ENCODE data around the gene C11orf21. TPM values are rescaled to one million over a fixed set of nuclear protein-coding genes. Genes with fewer than 3 reads are reported as not detected.
A peak's percentile ranks its signal among the peaks of the same experiment; 100 is the strongest.

C11orf21 gene
- total RNA-seq, 4 donors from 2014 or later, result 0.15 to 0.78 (median 0.42) TPM

GRCh38 chr11:2327032-2327431, 25.3 kb upstream of the C11orf21 start:
- TF ChIP-seq, protein P1, sequence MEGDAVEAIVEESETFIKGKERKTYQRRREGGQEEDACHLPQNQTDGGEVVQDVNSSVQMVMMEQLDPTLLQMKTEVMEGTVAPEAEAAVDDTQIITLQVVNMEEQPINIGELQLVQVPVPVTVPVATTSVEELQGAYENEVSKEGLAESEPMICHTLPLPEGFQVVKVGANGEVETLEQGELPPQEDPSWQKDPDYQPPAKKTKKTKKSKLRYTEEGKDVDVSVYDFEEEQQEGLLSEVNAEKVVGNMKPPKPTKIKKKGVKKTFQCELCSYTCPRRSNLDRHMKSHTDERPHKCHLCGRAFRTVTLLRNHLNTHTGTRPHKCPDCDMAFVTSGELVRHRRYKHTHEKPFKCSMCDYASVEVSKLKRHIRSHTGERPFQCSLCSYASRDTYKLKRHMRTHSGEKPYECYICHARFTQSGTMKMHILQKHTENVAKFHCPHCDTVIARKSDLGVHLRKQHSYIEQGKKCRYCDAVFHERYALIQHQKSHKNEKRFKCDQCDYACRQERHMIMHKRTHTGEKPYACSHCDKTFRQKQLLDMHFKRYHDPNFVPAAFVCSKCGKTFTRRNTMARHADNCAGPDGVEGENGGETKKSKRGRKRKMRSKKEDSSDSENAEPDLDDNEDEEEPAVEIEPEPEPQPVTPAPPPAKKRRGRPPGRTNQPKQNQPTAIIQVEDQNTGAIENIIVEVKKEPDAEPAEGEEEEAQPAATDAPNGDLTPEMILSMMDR (IDR thresholded peaks at IDR 0.05), result no peak
- TF ChIP-seq EP300 (IDR thresholded peaks at IDR 0.05), result no peak
- TF ChIP-seq POLR2A (IDR thresholded peaks at IDR 0.05), result no peak
- TF ChIP-seq POLR2AphosphoS5 (IDR thresholded peaks at IDR 0.05), result no peak
- Histone ChIP-seq H3K4me1 (peaks cover 0 to 3% (median 0%) of the 10 kb centered on the region in 3 donors), H3K4me3 (no peak overlapping the region), H3K9me3 (no peaks in the 10 kb centered on the region), H3K27ac (no peak overlapping the region), H3K36me3 (no peaks in the 10 kb centered on the region), H3K27me3 (no peaks in the 10 kb centered on the region)
- WGBS, 2 donors (ENCODE audit: low coverage in 1 of 2), result no CpG with 5 or more reads among the region's 11 CpGs
- no peak for ATAC-seq

- WGBS, 2 donors (ENCODE audit: low coverage in 1 of 2), result 40 to 90% methylated on average over 2 of the region's 2 CpGs
- TF ChIP-seq, protein P1 (IDR thresholded peaks at IDR 0.05), result no peak
- TF ChIP-seq EP300 (IDR thresholded peaks at IDR 0.05), result no peak
- TF ChIP-seq POLR2A (IDR thresholded peaks at IDR 0.05), result no peak
- TF ChIP-seq POLR2AphosphoS5 (IDR thresholded peaks at IDR 0.05), result no peak
- ATAC-seq, result peak; percentile 46
- H3K27me3 ChIP-seq, result no peaks in the 10 kb centered on the region
- peaks cover 0 to 3% (median 0%) of the 10 kb centered on the region in 3 donors for H3K4me1 ChIP-seq
- H3K27ac ChIP-seq, result no peak overlapping the region
- H3K36me3 ChIP-seq, result no peaks in the 10 kb centered on the region
- H3K9me3 ChIP-seq, result no peaks in the 10 kb centered on the region
- H3K4me3 ChIP-seq, result no peak overlapping the region
Observed at GRCh38 chr11:2325719-2326118, 24.0 kb upstream of the C11orf21 start.

DNA sequence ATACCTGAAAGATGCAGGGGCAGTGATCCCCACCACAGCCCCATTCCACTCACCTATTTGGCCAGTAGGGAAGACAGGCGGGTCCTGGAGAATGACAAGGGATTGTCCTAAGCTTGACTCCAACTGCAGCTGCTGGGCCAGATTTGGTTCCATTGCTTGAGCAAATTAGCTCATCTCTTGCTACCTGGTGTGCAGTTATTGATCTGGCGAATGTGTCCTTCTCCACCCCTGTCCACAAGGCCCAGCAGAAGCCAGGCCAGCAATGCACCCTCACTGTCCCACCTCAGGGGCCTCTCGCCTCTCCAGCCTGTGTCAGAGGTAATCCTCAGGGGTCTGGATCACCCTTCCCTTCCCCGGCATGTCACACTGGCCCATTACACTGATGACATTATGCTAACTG, 23.4 kb upstream of the C11orf21 start:
- Histone ChIP-seq H3K27me3 (no peaks in the 10 kb centered on the region), H3K4me1 (peaks cover 0 to 3% (median 0%) of the 10 kb centered on the region in 3 donors), H3K9me3 (no peaks in the 10 kb centered on the region), H3K36me3 (no peaks in the 10 kb centered on the region), H3K27ac (no peak overlapping the region), H3K4me3 (no peak overlapping the region)
- no peak for ATAC-seq
- 86 to 100% methylated on average over 1 to 4 of the region's 4 CpGs for WGBS, 2 donors (ENCODE audit: low coverage in 1 of 2)
- TF ChIP-seq, protein P1 (IDR thresholded peaks at IDR 0.05), result no peak
- TF ChIP-seq EP300 (IDR thresholded peaks at IDR 0.05) (no peak), POLR2AphosphoS5 (IDR thresholded peaks at IDR 0.05) (no peak), POLR2A (IDR thresholded peaks at IDR 0.05) (no peak)

DNA sequence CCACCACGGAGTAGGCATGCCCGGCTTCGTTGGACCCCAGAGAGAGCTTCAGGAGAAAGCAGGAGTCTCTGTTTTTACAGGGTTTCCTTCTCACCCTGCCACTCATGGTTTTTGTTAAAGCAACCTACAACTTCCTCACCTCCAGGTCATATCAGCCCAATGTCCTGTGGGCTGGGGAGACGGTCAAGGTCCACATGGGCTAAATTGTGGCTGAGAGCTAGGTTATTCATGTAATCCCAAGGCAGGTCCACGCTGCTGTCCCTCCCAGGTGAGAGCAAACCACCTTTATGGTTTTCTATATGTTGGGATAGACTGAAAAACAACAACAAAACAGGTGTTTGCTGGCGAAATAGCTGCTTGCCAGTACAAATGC, 19.6 kb upstream of the C11orf21 start:
- peaks cover 0 to 5% (median 0%) of the 10 kb centered on the region in 3 donors for H3K4me1 ChIP-seq
- H3K27ac ChIP-seq, result no peak overlapping the region
- no peaks in the 10 kb centered on the region for H3K27me3 ChIP-seq
- TF ChIP-seq POLR2A (IDR thresholded peaks at IDR 0.05) (no peak), POLR2AphosphoS5 (IDR thresholded peaks at IDR 0.05) (no peak), EP300 (IDR thresholded peaks at IDR 0.05) (no peak)
- TF ChIP-seq, protein P1 (IDR thresholded peaks at IDR 0.05), result no peak
- no peak for ATAC-seq
- no peaks in the 10 kb centered on the region for H3K36me3 ChIP-seq
- H3K4me3 ChIP-seq, result no peak overlapping the region
- H3K9me3 ChIP-seq, result peaks cover 0 to 10% (median 0%) of the 10 kb centered on the region in 3 donors
- 87 to 94% methylated on average over 2 to 3 of the region's 6 CpGs for WGBS, 2 donors (ENCODE audit: low coverage in 1 of 2)

DNA sequence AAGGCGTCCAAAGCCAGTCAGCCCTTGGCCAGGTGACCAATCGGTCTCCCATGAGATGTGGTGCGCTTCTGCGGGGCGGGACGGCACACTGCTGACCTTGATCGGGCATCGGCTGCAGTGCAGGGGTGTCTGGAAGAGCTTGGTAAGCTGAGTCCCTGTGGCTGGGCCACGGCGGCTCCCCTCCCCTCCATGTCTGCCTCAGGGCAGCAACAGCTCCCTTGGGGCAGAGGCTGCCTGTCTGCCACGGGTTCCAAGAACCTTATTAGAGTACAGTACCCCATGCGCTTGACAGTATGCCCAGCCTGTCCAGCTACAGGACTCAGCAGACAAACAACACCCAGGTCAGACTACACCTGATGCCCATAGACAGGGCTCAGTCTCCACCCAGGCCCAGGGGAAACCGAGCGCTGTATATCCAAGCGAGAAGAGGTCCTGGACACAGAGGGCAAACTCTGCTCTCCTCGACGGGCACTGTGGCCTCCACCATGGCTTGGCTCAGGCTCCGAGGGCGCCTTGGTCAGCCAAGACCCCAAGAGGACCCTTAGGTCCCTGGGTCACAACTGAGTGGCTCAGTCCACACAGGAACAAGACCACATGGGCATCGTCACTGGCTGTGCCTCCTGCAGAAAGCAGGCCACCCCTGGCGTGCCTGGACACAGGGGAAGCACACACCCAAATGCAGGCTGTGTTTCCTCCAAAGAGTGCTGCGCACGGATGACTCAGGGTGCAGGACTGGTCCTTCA, 19.0 kb upstream of the C11orf21 start:
- Histone ChIP-seq H3K4me3 (no peak overlapping the region), H3K4me1 (peaks cover 0 to 10% (median 0%) of the 10 kb centered on the region in 3 donors), H3K27me3 (no peaks in the 10 kb centered on the region), H3K9me3 (peaks cover 0 to 10% (median 0%) of the 10 kb centered on the region in 3 donors), H3K36me3 (no peaks in the 10 kb centered on the region), H3K27ac (no peak overlapping the region)
- TF ChIP-seq, protein P1 (IDR thresholded peaks at IDR 0.05), result no peak
- 80% methylated on average over 1 of the region's 23 CpGs; no CpG with 5 or more reads in 1 of the 2 donors for WGBS, 2 donors (ENCODE audit: low coverage in 1 of 2)
- ATAC-seq, result no peak
